Astrocyte (in vitro differentiated cells and primary cell): ENCODE measurements around the gene FNDC11.

Experiments used
- EZH2 ChIP-seq: IDR thresholded peaks from 2 replicates; pipeline ENCODE4 v1.6.1; 2012; ENCODE audit warnings: mild to moderate bottlenecking, low read length, inconsistent platforms; ENCODE audit not compliant: insufficient read depth
- TF ChIP-seq, protein P1 (sequence below): IDR thresholded peaks from 2 replicates; pipeline ENCODE4 v1.5.1; 2011; ENCODE audit warnings: low read depth, mild to moderate bottlenecking, inconsistent platforms, low read length, moderate library complexity; ENCODE audit not compliant: insufficient read depth

DNA sequence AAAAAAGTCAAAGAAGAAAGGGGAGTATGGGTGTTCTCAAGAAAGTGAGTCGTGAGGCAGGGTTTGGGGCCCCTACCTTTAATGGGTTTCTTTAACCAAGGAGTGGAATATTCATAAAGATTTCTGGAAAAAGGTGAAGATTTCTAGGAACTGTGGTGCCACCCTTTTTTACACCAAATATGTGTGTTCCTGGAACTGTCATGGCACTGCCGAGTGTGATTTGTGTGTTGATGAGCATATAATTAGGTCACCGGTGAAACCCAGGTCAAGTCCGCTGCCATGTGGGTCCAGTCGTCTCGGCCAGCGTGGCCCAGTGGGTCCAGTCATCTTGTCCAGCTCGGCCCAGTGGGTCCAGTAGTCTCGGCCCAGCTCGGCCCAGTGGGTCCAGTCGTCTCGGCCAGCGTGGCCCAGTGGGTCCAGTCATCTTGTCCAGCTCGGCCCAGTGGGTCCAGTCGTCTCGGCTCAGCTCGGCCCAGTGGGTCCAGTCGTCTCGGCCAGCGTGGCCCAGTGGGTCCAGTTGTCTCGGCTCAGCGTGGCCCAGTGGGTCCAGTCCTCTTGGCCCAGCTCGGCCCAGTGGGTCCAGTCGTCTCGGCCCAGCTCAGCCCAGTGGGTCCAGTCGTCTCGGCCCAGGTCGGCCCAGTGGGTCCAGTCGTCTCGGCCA lies 46.7 kb upstream of the FNDC11 start:
- TF ChIP-seq, protein P1, sequence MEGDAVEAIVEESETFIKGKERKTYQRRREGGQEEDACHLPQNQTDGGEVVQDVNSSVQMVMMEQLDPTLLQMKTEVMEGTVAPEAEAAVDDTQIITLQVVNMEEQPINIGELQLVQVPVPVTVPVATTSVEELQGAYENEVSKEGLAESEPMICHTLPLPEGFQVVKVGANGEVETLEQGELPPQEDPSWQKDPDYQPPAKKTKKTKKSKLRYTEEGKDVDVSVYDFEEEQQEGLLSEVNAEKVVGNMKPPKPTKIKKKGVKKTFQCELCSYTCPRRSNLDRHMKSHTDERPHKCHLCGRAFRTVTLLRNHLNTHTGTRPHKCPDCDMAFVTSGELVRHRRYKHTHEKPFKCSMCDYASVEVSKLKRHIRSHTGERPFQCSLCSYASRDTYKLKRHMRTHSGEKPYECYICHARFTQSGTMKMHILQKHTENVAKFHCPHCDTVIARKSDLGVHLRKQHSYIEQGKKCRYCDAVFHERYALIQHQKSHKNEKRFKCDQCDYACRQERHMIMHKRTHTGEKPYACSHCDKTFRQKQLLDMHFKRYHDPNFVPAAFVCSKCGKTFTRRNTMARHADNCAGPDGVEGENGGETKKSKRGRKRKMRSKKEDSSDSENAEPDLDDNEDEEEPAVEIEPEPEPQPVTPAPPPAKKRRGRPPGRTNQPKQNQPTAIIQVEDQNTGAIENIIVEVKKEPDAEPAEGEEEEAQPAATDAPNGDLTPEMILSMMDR, result no peak
- TF ChIP-seq EZH2, result no peak
